Measurements from ENCODE around the gene RFXANK. TPM values are rescaled to one million over a fixed set of nuclear protein-coding genes. Genes with fewer than 3 reads are reported as not detected.
A peak's percentile ranks its signal among the peaks of the same experiment; 100 is the strongest.

The RFXANK gene
- polyA plus RNA-seq, 4 donors = 59.7 to 149 (median 104) TPM

GRCh38 chr19:19160461-19161035 is 31.5 kb upstream of the RFXANK start:
- Histone ChIP-seq H3K27ac (ENCODE audit: low read depth in 1 of 3, low read length in 2 of 3) (peak overlapping the region in 1 of 3 donors; percentile 28), H3K36me3 (ENCODE audit: control insufficient read depth in 3 of 3, insufficient read depth in 2 of 3, low read depth in 1 of 3, low read length in 3 of 3) (peaks cover 0 to 17% (median 0%) of the 10 kb centered on the region in 3 donors), H3K9me3 (ENCODE audit: control insufficient read depth in 2 of 2, insufficient read depth in 1 of 2, low read depth in 1 of 2, low read length in 1 of 2) (peaks cover 0 to 9% of the 10 kb centered on the region in 2 donors), H3K4me1 (ENCODE audit: control insufficient read depth in 3 of 3, insufficient read depth in 2 of 3, low read depth in 1 of 3, low read length in 2 of 3) (no peaks in the 10 kb centered on the region), H3K4me3 (ENCODE audit: low read depth in 1 of 3, low read length in 3 of 3) (no peak overlapping the region), H3K27me3 (ENCODE audit: control insufficient read depth in 3 of 3, insufficient read depth in 3 of 3, low read length in 3 of 3) (no peaks in the 10 kb centered on the region)
- DNase-seq (no peak), FAIRE-seq (no peak)
- WGBS, 3 donors = 54 to 84% (median 80%) methylated on average over 11 to 26 of the region's 26 CpGs

- H3K27ac ChIP-seq (ENCODE audit: low read depth in 1 of 3, low read length in 2 of 3) = no peak overlapping the region
- WGBS, 3 donors = 85 to 96% (median 91%) methylated on average over 7 of the region's 7 CpGs
- H3K9me3 ChIP-seq (ENCODE audit: control insufficient read depth in 2 of 2, insufficient read depth in 1 of 2, low read depth in 1 of 2, low read length in 1 of 2) = no peaks in the 10 kb centered on the region
- no peaks in the 10 kb centered on the region for H3K27me3 ChIP-seq (ENCODE audit: control insufficient read depth in 3 of 3, insufficient read depth in 3 of 3, low read length in 3 of 3)
- H3K4me3 ChIP-seq (ENCODE audit: low read depth in 1 of 3, low read length in 3 of 3) = no peak overlapping the region
- no peak for FAIRE-seq
- H3K36me3 ChIP-seq (ENCODE audit: control insufficient read depth in 3 of 3, insufficient read depth in 2 of 3, low read depth in 1 of 3, low read length in 3 of 3) = peaks cover 0 to 7% (median 0%) of the 10 kb centered on the region in 3 donors
- no peak for DNase-seq
- H3K4me1 ChIP-seq (ENCODE audit: control insufficient read depth in 3 of 3, insufficient read depth in 2 of 3, low read depth in 1 of 3, low read length in 2 of 3) = no peaks in the 10 kb centered on the region
Observed at GRCh38 chr19:19162495-19162894, 29.6 kb upstream of the RFXANK start.

DNA sequence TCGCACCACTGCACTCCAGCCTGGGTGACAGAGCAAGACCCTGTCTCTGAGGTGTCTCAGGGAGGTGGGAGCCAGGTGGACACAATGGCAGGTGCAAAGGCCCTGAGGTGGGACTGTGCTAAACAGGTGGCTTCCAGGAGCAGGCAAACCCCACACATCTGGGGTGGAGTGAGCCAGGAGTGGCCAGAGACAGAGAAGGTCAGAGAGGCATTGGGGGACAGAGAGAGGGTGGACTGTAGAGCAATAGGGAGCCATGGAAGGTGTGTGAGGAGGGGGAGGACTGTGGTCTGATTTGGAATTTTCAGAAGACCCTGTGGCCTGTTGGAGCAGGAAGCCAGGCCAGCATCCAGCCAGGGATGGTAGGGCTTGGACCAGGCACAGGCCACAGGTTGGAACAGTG is 26.7 kb upstream of the RFXANK start:
- Histone ChIP-seq H3K27ac (ENCODE audit: low read depth in 1 of 3, low read length in 2 of 3) (no peak overlapping the region), H3K36me3 (ENCODE audit: control insufficient read depth in 3 of 3, insufficient read depth in 2 of 3, low read depth in 1 of 3, low read length in 3 of 3) (peaks cover 0 to 4% (median 0%) of the 10 kb centered on the region in 3 donors), H3K4me3 (ENCODE audit: low read depth in 1 of 3, low read length in 3 of 3) (no peak overlapping the region), H3K9me3 (ENCODE audit: control insufficient read depth in 2 of 2, insufficient read depth in 1 of 2, low read depth in 1 of 2, low read length in 1 of 2) (no peaks in the 10 kb centered on the region), H3K4me1 (ENCODE audit: control insufficient read depth in 3 of 3, insufficient read depth in 2 of 3, low read depth in 1 of 3, low read length in 2 of 3) (peaks cover 0 to 7% (median 0%) of the 10 kb centered on the region in 3 donors), H3K27me3 (ENCODE audit: control insufficient read depth in 3 of 3, insufficient read depth in 3 of 3, low read length in 3 of 3) (peaks cover 0 to 5% (median 0%) of the 10 kb centered on the region in 3 donors)
- WGBS, 3 donors = 89 to 93% (median 89%) methylated on average over 1 of the region's 1 CpG
- DNase-seq = no peak
- no peak for FAIRE-seq

DNA sequence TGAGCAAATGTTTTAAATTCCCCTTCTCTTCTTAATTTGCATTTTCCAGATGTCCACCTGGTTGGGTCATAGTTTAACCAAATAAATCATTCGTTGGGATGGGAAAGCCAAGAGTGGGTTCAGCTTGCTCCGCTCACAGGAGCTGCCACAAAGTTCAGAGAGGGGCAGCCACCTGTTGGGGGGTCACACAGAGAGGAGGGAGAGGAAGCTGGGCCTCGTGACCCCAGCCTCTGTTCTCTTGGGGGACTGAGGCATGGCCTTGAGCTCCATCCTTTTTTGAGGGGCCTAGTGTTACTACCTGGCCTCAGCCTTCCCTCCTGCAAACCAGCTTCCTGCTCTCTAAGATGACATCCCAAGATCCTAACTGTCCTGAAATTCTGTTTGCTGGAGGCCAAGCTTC is 24.4 kb upstream of the RFXANK start:
- H3K27me3 ChIP-seq (ENCODE audit: control insufficient read depth in 3 of 3, insufficient read depth in 3 of 3, low read length in 3 of 3) = peaks cover 0 to 6% (median 0%) of the 10 kb centered on the region in 3 donors
- H3K9me3 ChIP-seq (ENCODE audit: control insufficient read depth in 2 of 2, insufficient read depth in 1 of 2, low read depth in 1 of 2, low read length in 1 of 2) = no peaks in the 10 kb centered on the region
- peaks cover 0 to 8% (median 0%) of the 10 kb centered on the region in 3 donors for H3K4me1 ChIP-seq (ENCODE audit: control insufficient read depth in 3 of 3, insufficient read depth in 2 of 3, low read depth in 1 of 3, low read length in 2 of 3)
- no peak overlapping the region for H3K4me3 ChIP-seq (ENCODE audit: low read depth in 1 of 3, low read length in 3 of 3)
- no peak for DNase-seq
- no peak for FAIRE-seq
- 83 to 93% (median 87%) methylated on average over 3 of the region's 3 CpGs for WGBS, 3 donors
- H3K27ac ChIP-seq (ENCODE audit: low read depth in 1 of 3, low read length in 2 of 3) = no peak overlapping the region
- peaks cover 0 to 2% (median 0%) of the 10 kb centered on the region in 3 donors for H3K36me3 ChIP-seq (ENCODE audit: control insufficient read depth in 3 of 3, insufficient read depth in 2 of 3, low read depth in 1 of 3, low read length in 3 of 3)

GRCh38 chr19:19169236-19170052 is 22.6 kb upstream of the RFXANK start:
- DNase-seq (no peak), FAIRE-seq (no peak)
- Histone ChIP-seq H3K36me3 (ENCODE audit: control insufficient read depth in 3 of 3, insufficient read depth in 2 of 3, low read depth in 1 of 3, low read length in 3 of 3) (peaks cover 0 to 4% (median 0%) of the 10 kb centered on the region in 3 donors), H3K4me3 (ENCODE audit: low read depth in 1 of 3, low read length in 3 of 3) (peak overlapping the region in 1 of 3 donors; percentile 8), H3K27ac (ENCODE audit: low read depth in 1 of 3, low read length in 2 of 3) (no peak overlapping the region), H3K4me1 (ENCODE audit: control insufficient read depth in 3 of 3, insufficient read depth in 2 of 3, low read depth in 1 of 3, low read length in 2 of 3) (peaks cover 0 to 8% (median 0%) of the 10 kb centered on the region in 3 donors), H3K9me3 (ENCODE audit: control insufficient read depth in 2 of 2, insufficient read depth in 1 of 2, low read depth in 1 of 2, low read length in 1 of 2) (no peaks in the 10 kb centered on the region), H3K27me3 (ENCODE audit: control insufficient read depth in 3 of 3, insufficient read depth in 3 of 3, low read length in 3 of 3) (peaks cover 0 to 6% (median 0%) of the 10 kb centered on the region in 3 donors)
- 64 to 76% (median 71%) methylated on average over 9 of the region's 9 CpGs for WGBS, 3 donors

DNA sequence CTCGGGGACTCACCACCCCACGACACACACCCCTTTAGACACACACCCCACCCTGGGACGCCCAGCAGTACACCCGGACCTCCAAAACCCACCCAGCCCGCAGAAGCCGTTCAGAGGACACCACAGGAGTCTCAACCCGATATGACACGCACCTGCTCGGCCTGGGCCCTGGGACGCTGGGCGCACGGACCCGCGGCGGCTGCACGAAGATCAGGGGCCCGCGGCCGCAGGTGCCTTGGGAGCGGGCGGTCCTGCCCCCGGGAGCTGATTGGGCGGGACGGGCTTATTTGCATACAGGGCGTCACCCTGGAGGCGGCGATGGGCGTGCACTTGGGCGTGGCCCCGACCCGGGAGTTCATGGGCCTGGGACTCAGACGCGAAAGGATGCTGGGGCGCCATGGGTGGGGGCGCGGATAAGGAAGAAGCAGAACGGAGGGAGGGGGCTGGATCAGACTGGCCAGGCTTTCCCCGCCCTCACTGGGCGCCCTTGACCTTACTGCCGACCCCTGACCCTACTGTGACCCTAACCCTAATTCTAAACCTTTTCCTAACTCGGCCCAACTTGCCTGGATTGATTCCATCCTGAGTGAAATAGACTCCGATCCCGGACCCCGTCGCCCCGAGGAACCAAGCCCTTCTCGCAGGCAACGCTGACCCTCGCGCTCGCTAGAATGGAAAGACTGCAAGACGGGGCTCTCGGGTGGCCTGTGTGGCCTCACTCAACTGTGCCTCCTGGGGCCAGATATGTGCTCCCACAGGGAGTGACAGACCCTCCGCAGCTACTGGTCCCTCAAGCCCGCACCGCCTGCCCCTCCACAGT is 21.8 kb upstream of the RFXANK start, which contains the start of gene MEF2B:
MEF2B (minus strand) TSS at position 211 of the 820 bp plus-strand sequence. CDS start 19,528 bp downstream, outside the sequence.
- DNase-seq (peak; percentile 80 to 86), FAIRE-seq (no peak)
- Histone ChIP-seq H3K27me3 (ENCODE audit: control insufficient read depth in 3 of 3, insufficient read depth in 3 of 3, low read length in 3 of 3) (peaks cover 0 to 6% (median 0%) of the 10 kb centered on the region in 3 donors), H3K27ac (ENCODE audit: low read depth in 1 of 3, low read length in 2 of 3) (no peak within 1 kb of the TSS), H3K4me3 (ENCODE audit: low read depth in 1 of 3, low read length in 3 of 3) (peak within 1 kb of the TSS in 1 of 3 donors; percentile 8), H3K4me1 (ENCODE audit: control insufficient read depth in 3 of 3, insufficient read depth in 2 of 3, low read depth in 1 of 3, low read length in 2 of 3) (peaks cover 0 to 8% (median 0%) of the 10 kb centered on the region in 3 donors), H3K9me3 (ENCODE audit: control insufficient read depth in 2 of 2, insufficient read depth in 1 of 2, low read depth in 1 of 2, low read length in 1 of 2) (no peaks in the 10 kb centered on the region), H3K36me3 (ENCODE audit: control insufficient read depth in 3 of 3, insufficient read depth in 2 of 3, low read depth in 1 of 3, low read length in 3 of 3) (peaks cover 0 to 4% (median 0%) of the 10 kb centered on the region in 3 donors)
- whole genome bisulfite sequencing, 3 donors = 12 to 21% (median 16%) methylated on average over 47 to 56 of the region's 56 CpGs

- H3K4me1 ChIP-seq (ENCODE audit: control insufficient read depth in 3 of 3, insufficient read depth in 2 of 3, low read depth in 1 of 3, low read length in 2 of 3) = peaks cover 0 to 8% (median 0%) of the 10 kb centered on the region in 3 donors
- DNase-seq (no peak), FAIRE-seq (no peak)
- H3K36me3 ChIP-seq (ENCODE audit: control insufficient read depth in 3 of 3, insufficient read depth in 2 of 3, low read depth in 1 of 3, low read length in 3 of 3) = peaks cover 0 to 10% (median 0%) of the 10 kb centered on the region in 3 donors
- H3K9me3 ChIP-seq (ENCODE audit: control insufficient read depth in 2 of 2, insufficient read depth in 1 of 2, low read depth in 1 of 2, low read length in 1 of 2) = no peaks in the 10 kb centered on the region
- peaks cover 0 to 6% (median 0%) of the 10 kb centered on the region in 3 donors for H3K27me3 ChIP-seq (ENCODE audit: control insufficient read depth in 3 of 3, insufficient read depth in 3 of 3, low read length in 3 of 3)
- WGBS, 3 donors = 83 to 93% (median 84%) methylated on average over 6 of the region's 6 CpGs
- H3K27ac ChIP-seq (ENCODE audit: low read depth in 1 of 3, low read length in 2 of 3) = no peak overlapping the region
- H3K4me3 ChIP-seq (ENCODE audit: low read depth in 1 of 3, low read length in 3 of 3) = no peak overlapping the region
Observed at GRCh38 chr19:19170873-19171672, 21.0 kb upstream of the RFXANK start.
